Prostate gland (tissue), 2 donors: ENCODE results near the gene VAV2. TPM values are rescaled to one million over a fixed set of nuclear protein-coding genes. Genes with fewer than 3 reads are reported as not detected.
A peak's percentile ranks its signal among the peaks of the same experiment; 100 is the strongest.

Experiments
- DNase-seq: peaks from one replicate; pipeline ENCODE4 v3.0.0-alpha.2; 2019; ENCODE audit warnings: low spot score
- H3K27ac ChIP-seq, 2 donors: fragments of 200-600 bp; sonication (generic); 2 replicates each; pipeline ENCODE4 v1.5.1; 2017 to 2019
- H3K27me3 ChIP-seq: fragments of 200-600 bp; sonication (generic); replicated peaks from 2 replicates; pipeline ENCODE4 v1.5.1; 2019; ENCODE audit not compliant: insufficient read depth
- H3K36me3 ChIP-seq, 2 donors: fragments of 200-600 bp; sonication (generic); 1 replicate in 1 of 2; 2 replicates in 1 of 2; pipeline versions ENCODE4 v1.5.1 to v1.8.1; 2017 to 2019
- H3K4me1 ChIP-seq: fragments of 200-600 bp; sonication (generic); replicated peaks from 2 replicates; pipeline ENCODE4 v1.5.1; 2019
- H3K4me3 ChIP-seq, 2 donors: fragments of 200-600 bp; sonication (generic); 2 replicates each; pipeline ENCODE4 v1.5.1; 2017 to 2019
- H3K9me3 ChIP-seq: fragments of 200-600 bp; sonication (generic); 2 replicates; pipeline ENCODE4 v1.5.1; 2017
- POLR2A ChIP-seq: fragments of 450-650 bp; IDR thresholded peaks from one replicate; pipeline ENCODE4 v1.6.1; 2016; ENCODE audit warnings: antibody characterized with exemption, mild to moderate bottlenecking
- POLR2AphosphoS5 ChIP-seq: sonication (generic); formaldehyde crosslinking; IDR thresholded peaks from one replicate; pipeline ENCODE4 v1.6.1; 2017; ENCODE audit warnings: antibody characterized with exemption
- WGBS: methylation state at CpG from one replicate; pipeline ENCODE4 v1.1.5; 2018; 5-methylcytosine and 5-hydroxymethylcytosine counted together
- intact Hi-C: fragments of 100-400 bp; cut with DNase I; formaldehyde crosslinking; loops from one replicate; pipeline ENCODE4 v1.14.2; 2022
- total RNA-seq, 2 donors: library from RNA; depleted of rRNA; stranded (reverse); fragments of >200 nt; gene quantifications; one replicate each; pipeline ENCODE4 v1.1.0, GENCODE V29; 2016
- TF ChIP-seq, protein P1 (sequence below), 4 experiments: fragments of 200-600 bp in 2 of 4; fragments of 450-650 bp in 2 of 4; sonication (generic) in 2 of 4; IDR thresholded peaks; 1 replicate in 3 of 4; 2 replicates in 1 of 4; pipeline ENCODE4 v1.5.1; 2016 to 2019; ENCODE audit warnings: antibody characterized with exemption in 4 of 4, mild to moderate bottlenecking in 2 of 4, moderate library complexity in 2 of 4

Gene VAV2
- total RNA-seq, 2 donors from 2014 or later = 13.5 to 19.5 TPM

DNA sequence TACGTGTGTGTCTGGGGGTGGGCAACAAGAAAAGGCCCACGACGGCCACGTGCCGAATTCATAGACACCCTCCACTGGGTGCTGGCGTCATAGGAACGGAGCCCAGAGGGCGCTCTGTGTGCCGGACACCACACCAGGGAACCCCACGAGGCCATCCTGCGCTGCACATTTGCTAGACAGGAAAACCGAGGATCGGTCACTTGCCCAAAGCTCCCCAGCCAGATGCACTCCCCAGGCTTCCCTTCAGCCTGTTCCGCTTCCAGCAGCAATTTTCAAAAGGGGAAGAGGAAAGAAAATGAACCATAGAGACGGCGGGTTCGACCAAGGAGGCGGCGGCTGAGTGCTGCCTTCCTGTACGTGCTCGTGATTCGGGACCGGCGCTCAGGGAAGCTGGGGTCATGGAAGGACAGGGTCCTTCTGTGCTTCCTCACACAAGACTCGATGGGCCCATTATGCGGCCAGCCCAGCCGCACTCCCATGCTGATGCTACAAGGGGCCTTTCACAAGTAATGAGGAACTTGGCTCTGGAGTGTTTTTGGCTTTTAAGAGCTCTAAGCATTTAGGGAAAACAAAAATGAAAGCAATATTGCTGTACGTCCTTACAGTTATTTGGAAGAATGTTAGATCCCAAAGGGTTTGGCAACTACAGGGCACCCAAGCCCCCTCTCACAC is 129.4 kb downstream of the VAV2 start:
- 76% methylated on average over 28 of the region's 28 CpGs for WGBS
- TF ChIP-seq, protein P1, sequence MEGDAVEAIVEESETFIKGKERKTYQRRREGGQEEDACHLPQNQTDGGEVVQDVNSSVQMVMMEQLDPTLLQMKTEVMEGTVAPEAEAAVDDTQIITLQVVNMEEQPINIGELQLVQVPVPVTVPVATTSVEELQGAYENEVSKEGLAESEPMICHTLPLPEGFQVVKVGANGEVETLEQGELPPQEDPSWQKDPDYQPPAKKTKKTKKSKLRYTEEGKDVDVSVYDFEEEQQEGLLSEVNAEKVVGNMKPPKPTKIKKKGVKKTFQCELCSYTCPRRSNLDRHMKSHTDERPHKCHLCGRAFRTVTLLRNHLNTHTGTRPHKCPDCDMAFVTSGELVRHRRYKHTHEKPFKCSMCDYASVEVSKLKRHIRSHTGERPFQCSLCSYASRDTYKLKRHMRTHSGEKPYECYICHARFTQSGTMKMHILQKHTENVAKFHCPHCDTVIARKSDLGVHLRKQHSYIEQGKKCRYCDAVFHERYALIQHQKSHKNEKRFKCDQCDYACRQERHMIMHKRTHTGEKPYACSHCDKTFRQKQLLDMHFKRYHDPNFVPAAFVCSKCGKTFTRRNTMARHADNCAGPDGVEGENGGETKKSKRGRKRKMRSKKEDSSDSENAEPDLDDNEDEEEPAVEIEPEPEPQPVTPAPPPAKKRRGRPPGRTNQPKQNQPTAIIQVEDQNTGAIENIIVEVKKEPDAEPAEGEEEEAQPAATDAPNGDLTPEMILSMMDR (IDR thresholded peaks at IDR 0.05) = no peak
- TF ChIP-seq POLR2A = no peak
- TF ChIP-seq POLR2AphosphoS5 = no peak
- H3K36me3 ChIP-seq = no peaks in the 10 kb centered on the region
- intact Hi-C loops = no loop called here
- DNase-seq = no peak
- peak overlapping the region; percentile 35 to 36 for H3K27ac ChIP-seq
- H3K9me3 ChIP-seq = no peaks in the 10 kb centered on the region
- H3K4me3 ChIP-seq = peak overlapping the region in 1 of 2 donors; percentile 12
- H3K27me3 ChIP-seq = no peaks in the 10 kb centered on the region
- H3K4me1 ChIP-seq = peaks cover 8% of the 10 kb centered on the region

DNA sequence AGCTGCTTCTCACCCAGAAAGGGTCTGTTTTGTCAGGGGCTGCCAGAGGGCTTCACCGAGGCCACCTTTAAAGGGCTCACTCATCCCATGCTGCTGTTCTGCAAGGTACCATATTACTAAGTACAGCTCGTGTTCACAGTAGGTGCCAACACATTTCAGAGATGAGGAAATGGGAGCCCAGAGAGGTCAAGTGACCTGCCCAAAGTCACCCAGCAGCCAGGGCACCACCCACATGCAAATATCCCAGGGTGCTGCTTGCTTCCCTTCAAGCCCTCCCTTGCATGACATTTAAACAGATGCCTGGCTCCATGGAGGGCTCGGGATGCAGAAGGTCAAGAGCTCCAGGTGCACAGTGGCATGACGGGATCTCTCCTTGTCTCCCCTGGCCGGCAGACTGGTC is 130.4 kb downstream of the VAV2 start:
- 96% methylated on average over 5 of the region's 5 CpGs for WGBS

DNA sequence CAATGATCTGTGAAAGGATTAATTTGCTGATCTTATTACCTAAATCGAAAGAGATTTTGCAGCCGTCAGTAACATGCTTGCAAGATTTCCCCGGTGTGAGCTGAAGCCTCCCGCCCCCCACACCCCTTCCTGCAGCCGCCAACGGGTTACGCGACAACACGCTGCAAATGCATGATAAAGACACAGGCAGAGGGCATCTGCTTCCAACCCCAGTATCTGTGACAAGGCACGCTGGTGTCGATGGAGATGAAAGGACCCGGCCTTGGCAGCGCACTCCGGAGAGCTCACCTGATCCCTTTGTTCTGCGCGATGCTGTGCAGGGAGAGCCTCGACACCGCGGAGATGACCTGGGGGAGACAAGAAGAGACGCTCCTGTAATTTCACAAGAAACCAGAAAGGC is 131.0 kb downstream of the VAV2 start:
- 73% methylated on average over 20 of the region's 20 CpGs for WGBS
- Histone ChIP-seq H3K27me3 (no peaks in the 10 kb centered on the region), H3K36me3 (no peaks in the 10 kb centered on the region), H3K4me1 (peaks cover 8% of the 10 kb centered on the region), H3K9me3 (no peaks in the 10 kb centered on the region), H3K4me3 (no peak overlapping the region), H3K27ac (no peak overlapping the region)
- TF ChIP-seq, protein P1 (IDR thresholded peaks at IDR 0.05) = no peak
- no peak for TF ChIP-seq POLR2AphosphoS5
- TF ChIP-seq POLR2A = no peak
- intact Hi-C loops = no loop called here
- DNase-seq = no peak

More for the DNA sequence above, 130.4 kb downstream of the VAV2 start:
- Histone ChIP-seq H3K27ac (no peak overlapping the region), H3K4me1 (peaks cover 8% of the 10 kb centered on the region), H3K9me3 (no peaks in the 10 kb centered on the region), H3K27me3 (no peaks in the 10 kb centered on the region), H3K36me3 (no peaks in the 10 kb centered on the region), H3K4me3 (no peak overlapping the region)
- intact Hi-C loops = no loop called here
- TF ChIP-seq, protein P1 (IDR thresholded peaks at IDR 0.05) = no peak
- TF ChIP-seq POLR2A (no peak), POLR2AphosphoS5 (no peak)
- no peak for DNase-seq

DNA sequence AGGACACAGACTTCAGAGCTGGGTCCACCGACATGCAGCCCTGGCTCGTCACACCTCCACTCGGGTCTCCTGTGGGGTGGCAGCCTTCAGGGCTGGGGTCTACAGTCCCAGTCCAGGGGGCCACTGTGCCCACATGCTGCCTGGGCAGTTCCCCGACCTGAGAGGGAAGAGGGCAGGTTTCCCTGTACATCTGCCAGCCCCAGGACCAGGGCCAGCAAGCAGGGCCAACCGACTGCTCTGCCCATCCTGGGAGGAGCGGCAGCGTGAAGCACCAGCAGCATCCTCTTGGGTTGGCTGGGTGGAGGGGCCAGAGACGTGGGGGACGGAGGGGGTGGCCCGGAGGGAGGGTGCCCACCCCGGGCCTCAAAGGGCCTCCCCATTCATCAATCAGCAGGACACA is 133.4 kb downstream of the VAV2 start:
- intact Hi-C loops = no loop called here
- DNase-seq = no peak
- Histone ChIP-seq H3K27ac (no peak overlapping the region), H3K4me1 (peaks cover 6% of the 10 kb centered on the region), H3K36me3 (no peaks in the 10 kb centered on the region), H3K27me3 (no peaks in the 10 kb centered on the region), H3K4me3 (no peak overlapping the region), H3K9me3 (no peaks in the 10 kb centered on the region)
- TF ChIP-seq, protein P1 (IDR thresholded peaks at IDR 0.05) = no peak
- no peak for TF ChIP-seq POLR2A
- no peak for TF ChIP-seq POLR2AphosphoS5
- WGBS = 90% methylated on average over 11 of the region's 11 CpGs

- DNase-seq = no peak
- intact Hi-C loops = no loop called here
- 97% methylated on average over 9 of the region's 9 CpGs for WGBS
- Histone ChIP-seq H3K9me3 (no peaks in the 10 kb centered on the region), H3K27me3 (no peaks in the 10 kb centered on the region), H3K4me1 (no peaks in the 10 kb centered on the region), H3K4me3 (no peak overlapping the region), H3K36me3 (no peaks in the 10 kb centered on the region), H3K27ac (no peak overlapping the region)
- TF ChIP-seq POLR2AphosphoS5 (no peak), POLR2A (no peak)
- TF ChIP-seq, protein P1 (IDR thresholded peaks at IDR 0.05) = no peak
Measured at GRCh38 chr9:133857639-133858038, 134.5 kb downstream of the VAV2 start.
